Activated CD4-positive, CD25-positive, alpha-beta regulatory T cell (primary cell): ENCODE measurements around the gene ZNF518A.

ENCODE experiments used
- DNase-seq, 4 experiments: peaks; one replicate each; lab custom pipeline; 2025; lab: John Stamatoyannopoulos, UW

The ZNF518A gene, protein sequence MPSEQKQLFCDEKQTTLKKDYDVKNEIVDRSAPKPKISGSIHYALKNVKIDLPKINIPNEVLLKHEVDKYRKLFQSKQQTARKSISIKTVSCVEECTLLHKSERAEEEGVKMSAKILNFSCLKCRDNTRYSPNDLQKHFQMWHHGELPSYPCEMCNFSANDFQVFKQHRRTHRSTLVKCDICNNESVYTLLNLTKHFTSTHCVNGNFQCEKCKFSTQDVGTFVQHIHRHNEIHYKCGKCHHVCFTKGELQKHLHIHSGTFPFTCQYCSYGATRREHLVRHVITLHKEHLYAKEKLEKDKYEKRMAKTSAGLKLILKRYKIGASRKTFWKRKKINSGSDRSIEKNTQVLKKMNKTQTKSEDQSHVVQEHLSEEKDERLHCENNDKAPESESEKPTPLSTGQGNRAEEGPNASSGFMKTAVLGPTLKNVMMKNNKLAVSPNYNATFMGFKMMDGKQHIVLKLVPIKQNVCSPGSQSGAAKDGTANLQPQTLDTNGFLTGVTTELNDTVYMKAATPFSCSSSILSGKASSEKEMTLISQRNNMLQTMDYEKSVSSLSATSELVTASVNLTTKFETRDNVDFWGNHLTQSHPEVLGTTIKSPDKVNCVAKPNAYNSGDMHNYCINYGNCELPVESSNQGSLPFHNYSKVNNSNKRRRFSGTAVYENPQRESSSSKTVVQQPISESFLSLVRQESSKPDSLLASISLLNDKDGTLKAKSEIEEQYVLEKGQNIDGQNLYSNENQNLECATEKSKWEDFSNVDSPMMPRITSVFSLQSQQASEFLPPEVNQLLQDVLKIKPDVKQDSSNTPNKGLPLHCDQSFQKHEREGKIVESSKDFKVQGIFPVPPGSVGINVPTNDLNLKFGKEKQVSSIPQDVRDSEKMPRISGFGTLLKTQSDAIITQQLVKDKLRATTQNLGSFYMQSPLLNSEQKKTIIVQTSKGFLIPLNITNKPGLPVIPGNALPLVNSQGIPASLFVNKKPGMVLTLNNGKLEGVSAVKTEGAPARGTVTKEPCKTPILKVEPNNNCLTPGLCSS (N-terminal part only)

GRCh38 chr10:96129387-96130325 is at the start of gene ZNF518A:
Gene ZNF518A, plus strand, starts transcription at chr10:96130297. Its CDS starts 26,026 bp downstream, at chr10:96156323.
- peak; percentile 73 to 79 (median 75) for DNase-seq

- no peak for DNase-seq
Observed at GRCh38 chr10:96082153-96082552, 47.9 kb upstream of the ZNF518A start.

DNA sequence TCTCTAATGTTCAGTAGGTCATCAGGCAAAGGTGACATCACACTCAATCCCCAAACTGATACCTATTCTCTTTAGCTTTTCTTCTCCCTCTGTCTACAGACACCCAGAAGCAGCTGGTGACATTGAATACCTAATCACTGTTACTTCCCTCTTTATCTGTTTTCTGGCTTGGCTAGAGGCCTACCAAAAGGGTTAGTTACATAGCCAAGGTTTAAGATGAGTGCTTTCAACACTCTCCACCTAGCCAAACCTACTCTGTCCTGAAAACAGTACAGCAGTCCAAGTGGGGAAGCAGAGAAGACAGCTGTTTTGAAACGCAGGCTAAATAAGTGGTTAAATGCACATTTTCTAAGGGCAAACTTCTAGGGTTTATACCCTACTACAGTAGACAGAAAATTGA is 47.3 kb upstream of the ZNF518A start:
- DNase-seq: no peak

DNA sequence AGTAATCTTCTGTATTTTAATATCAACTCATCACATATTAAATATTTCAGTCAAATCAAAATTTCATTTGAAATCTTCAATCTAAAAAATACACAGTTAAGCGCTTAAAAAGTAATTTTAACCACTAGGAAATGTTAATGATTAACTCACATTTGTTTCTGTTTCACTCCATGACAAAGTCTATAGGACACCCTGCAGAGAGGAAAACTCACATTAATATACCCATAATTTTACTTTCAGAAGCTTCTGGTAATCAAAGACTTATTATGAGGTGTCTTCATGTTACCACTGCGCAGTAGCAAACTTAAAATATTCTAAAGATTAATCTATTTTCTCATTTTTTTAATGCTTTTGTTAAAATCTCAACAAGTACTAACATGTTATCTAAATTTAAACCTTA is 41.0 kb upstream of the ZNF518A start:
- DNase-seq: no peak

- peak; percentile 76 to 88 (median 86) for DNase-seq
Observed at GRCh38 chr10:96089670-96090462, 40.2 kb upstream of the ZNF518A start.

- DNase-seq: no peak
Observed at GRCh38 chr10:96090463-96090800, 39.7 kb upstream of the ZNF518A start.

DNA sequence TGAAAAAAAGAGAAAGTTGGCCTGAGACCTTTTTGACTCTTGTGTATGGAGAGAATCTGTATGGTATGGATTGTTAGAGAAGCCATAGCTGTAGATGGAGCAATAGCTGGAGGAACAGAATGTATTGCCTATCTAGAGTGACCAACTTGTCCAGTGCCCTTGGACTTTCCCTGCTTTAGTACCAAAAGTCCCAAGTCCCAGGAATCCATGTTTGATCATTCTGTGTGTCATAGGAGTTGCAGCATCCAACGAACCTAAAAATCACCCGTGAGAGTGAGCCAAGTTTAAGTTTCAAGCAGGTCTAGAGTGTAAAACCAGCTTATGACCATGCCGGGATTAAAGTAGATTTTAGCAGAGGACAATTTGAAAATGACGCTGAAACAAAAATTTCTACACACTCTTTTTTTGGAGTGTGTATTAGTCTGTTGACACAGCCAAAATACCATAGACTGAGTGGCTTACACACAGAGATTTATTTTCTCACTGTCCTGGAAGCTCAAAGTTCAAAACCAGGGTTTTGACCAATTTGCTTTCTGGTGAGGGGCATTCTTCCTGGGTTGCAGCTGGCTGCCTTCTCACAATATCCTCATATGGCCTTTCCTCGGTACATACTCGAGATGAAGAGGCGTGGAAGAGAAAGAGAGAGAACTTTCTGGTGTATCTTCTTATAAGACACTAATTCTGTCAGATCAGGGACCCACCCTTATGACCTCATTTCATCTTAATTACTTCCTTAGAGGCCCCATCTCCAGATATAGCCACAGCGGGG is 36.9 kb upstream of the ZNF518A start:
- DNase-seq: no peak

- no peak for DNase-seq
Observed at GRCh38 chr10:96093948-96094347, 36.1 kb upstream of the ZNF518A start.

- no peak for DNase-seq
Observed at GRCh38 chr10:96096958-96097357, 33.1 kb upstream of the ZNF518A start.

- no peak for DNase-seq
Observed at GRCh38 chr10:96097865-96098264, 32.2 kb upstream of the ZNF518A start.

- DNase-seq: no peak
Observed at GRCh38 chr10:96107623-96108038, 22.5 kb upstream of the ZNF518A start.

DNA sequence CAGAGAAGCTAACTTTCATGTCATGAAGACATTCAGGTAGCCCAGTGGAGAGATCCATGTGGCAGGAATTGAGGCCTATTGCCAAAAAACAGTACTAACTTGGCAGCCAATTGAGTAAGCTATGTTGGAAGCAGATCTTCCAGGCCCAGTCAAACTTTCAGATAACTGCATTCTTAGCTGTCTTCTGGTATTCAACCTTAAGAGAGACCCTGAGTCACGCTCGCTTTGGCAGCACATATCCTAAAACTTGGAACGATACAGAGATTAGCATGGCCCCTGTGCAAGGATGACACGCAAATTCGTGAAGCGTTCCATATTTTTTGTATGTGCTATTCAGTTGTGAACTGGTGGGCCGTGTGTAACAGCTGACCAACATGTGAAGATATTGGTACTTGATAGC is 17.6 kb upstream of the ZNF518A start:
- DNase-seq: no peak

GRCh38 chr10:96118604-96119450 is 11.3 kb upstream of the ZNF518A start:
- no peak for DNase-seq

GRCh38 chr10:96122824-96123223 is 7.3 kb upstream of the ZNF518A start:
- no peak for DNase-seq

GRCh38 chr10:96124230-96125141 is 5.6 kb upstream of the ZNF518A start:
- no peak for DNase-seq

- no peak for DNase-seq
Observed at GRCh38 chr10:96125142-96125515, 5.0 kb upstream of the ZNF518A start.

- peak; percentile 42 to 62 (median 60) for DNase-seq
Observed at GRCh38 chr10:96130326-96130995, 364 bp downstream of the ZNF518A start.
